ENCODE results near the gene TLDC2.
"Not testable (repeated sequence)": the region's sequence is repeated elsewhere in the genome, so short reads cannot be mapped to it uniquely, and the experiment has no call there.

The TLDC2 gene

DNA sequence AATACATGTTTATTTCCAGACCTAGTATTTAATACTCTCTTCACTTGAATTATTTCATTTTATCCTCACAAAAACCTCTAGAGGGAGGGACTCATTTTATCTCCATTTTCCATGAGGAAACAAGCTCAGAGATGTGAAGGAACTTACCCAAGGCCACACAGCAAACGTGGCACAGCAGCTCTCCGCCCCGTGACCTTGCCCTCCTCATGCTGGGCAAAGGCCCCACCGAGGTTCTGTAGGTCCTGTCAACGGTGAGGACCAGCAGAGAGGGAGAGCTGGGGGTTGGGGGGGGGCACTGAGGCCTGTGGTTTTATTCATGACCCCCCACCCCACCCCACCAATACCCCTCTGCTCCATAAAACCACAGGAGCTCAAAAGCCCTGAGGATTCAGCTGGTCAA lies 40.9 kb upstream of the TLDC2 start:
- DNase-seq (ENCODE audit: low spot score) = no peak
- TF ChIP-seq, protein P1, sequence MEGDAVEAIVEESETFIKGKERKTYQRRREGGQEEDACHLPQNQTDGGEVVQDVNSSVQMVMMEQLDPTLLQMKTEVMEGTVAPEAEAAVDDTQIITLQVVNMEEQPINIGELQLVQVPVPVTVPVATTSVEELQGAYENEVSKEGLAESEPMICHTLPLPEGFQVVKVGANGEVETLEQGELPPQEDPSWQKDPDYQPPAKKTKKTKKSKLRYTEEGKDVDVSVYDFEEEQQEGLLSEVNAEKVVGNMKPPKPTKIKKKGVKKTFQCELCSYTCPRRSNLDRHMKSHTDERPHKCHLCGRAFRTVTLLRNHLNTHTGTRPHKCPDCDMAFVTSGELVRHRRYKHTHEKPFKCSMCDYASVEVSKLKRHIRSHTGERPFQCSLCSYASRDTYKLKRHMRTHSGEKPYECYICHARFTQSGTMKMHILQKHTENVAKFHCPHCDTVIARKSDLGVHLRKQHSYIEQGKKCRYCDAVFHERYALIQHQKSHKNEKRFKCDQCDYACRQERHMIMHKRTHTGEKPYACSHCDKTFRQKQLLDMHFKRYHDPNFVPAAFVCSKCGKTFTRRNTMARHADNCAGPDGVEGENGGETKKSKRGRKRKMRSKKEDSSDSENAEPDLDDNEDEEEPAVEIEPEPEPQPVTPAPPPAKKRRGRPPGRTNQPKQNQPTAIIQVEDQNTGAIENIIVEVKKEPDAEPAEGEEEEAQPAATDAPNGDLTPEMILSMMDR (IDR thresholded peaks at IDR 0.05; ENCODE audit: extremely low read depth, missing control alignments) = no peak

DNA sequence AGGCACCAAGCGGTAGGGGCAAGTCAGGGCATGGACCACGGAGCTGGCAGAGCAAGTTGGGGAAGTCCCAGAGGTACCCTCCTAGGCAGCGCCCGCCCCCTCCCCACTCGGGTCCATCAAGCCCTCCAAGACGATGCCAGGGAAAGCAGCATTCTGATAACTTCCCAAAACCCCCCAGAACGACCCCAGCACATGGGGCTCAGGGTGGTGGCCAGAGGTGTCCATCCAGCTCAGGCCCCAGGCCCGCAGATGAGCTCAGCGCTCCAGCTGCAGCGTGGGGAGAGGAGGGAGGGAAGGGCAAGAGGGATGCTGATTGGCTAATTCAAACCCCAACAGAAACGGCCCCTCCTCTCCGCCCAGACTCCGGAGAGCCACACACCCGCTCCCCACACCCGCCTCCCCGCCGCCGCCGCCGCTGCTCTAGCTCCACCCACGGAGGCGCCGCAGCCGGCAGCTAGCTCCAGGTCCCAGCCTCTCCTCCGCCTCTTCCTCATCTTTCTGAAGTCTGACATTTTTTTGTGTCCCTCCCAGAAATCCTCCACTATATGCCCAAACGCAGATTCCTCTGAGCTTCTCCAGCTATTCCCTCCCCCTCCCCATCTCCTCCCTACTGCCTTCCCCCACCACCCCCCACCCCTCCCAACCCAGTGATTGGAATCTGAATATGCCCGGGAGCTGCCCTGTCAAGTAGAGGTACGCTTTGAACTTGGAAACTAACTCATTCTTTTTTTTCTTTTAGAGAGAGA lies 40.3 kb upstream of the TLDC2 start:
- DNase-seq (ENCODE audit: low spot score) = peak; percentile 97
- TF ChIP-seq, protein P1 (IDR thresholded peaks at IDR 0.05; ENCODE audit: extremely low read depth, missing control alignments) = no peak

DNA sequence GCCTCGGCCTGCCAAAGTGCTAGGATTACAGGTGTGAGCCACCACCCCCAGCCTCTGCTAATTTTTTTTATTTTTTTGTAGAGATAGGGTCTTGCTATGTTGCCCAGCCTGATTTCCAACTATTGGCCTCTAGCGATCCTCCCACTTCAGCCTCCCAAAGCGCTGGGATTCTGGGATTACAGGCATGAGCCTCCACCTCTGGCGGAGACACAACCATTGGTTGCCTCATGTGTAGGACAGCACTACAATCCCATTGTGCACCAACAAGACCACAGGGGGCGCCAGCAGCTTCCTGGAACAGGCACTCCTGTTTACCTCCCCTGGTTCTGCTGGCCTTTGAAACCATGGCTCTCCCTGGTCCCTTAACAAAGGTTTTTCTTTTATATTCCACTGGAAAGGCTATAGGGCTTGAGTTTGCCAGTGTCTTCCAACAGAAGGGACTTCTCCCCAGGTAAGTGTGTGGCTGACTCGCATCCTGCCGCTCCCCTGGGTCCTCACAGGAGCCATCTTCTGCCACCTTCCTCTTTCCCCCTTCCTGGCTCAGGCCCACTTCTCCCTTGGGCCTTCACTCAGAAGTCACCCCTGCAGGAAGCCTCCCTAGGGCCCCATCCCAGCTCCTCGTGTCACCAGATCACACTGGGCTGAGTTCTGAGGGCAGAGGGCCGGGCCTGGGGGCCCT lies 39.2 kb upstream of the TLDC2 start:
- TF ChIP-seq, protein P1 (IDR thresholded peaks at IDR 0.05; ENCODE audit: extremely low read depth, missing control alignments) = peak; percentile 66
- peak; percentile 82 for DNase-seq (ENCODE audit: low spot score)

DNA sequence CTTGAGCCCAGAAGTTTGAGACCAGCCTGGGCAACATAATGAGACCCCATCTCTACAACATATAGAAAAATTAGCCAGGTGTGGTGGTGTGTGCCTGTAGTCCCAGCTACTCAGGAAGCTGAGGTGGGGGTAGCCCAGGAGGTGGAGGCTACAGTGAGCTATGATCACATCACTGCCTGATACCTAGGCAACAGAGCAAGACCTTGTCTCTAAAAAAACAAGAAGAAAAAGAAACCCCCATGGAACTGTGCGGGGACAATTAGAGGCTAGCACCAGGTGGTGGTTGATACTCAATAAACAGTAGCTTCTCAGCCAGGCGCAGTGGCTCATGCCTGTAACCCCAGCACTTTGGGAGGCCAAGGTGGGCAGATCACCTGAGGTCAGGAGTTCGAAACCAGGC lies 37.6 kb upstream of the TLDC2 start:
- not testable (repeated sequence) for DNase-seq (ENCODE audit: low spot score)

DNA sequence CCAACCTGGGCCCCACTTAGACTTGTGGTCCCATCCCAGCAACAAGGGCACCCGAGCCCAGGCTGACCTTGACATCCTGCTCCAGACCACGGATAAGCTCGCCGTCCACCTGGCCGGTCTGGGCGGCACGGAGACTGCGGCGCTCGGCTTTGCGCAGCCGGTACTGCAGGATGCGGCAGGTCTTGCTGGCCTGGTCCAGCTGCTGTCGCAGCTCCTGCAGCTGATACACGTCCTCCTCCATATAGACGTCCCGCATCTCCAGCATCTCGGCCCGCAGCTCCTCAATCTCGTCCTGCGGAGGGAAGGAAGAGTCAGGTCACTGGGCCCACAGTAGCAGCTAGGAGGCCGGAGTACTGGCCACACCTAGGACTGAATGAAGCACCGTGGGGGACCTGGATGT lies 36.8 kb upstream of the TLDC2 start:
- DNase-seq (ENCODE audit: low spot score) = no peak
- TF ChIP-seq, protein P1 (IDR thresholded peaks at IDR 0.05; ENCODE audit: extremely low read depth, missing control alignments) = no peak

DNA sequence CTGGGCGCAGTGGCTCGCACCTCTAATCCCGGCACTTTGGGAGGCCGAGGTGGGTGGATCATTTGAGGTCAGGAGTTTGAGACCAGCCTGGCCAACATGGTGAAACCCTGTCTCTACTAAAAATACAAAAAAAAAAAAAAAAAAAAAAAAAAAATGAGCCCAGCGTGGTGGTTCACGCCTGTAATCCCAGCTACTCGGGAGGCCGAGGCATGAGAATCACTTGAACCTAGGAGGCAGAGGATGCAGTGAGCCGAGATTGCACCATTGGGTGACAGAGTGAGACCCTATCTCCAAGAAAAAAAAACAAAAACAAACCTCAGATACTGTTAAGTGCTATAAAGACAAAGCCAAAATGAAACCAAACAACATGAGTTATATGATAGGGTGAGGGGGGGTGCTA lies 34.9 kb upstream of the TLDC2 start:
- DNase-seq (ENCODE audit: low spot score) = not testable (repeated sequence)

- no peak for DNase-seq (ENCODE audit: low spot score)
- TF ChIP-seq, protein P1 (IDR thresholded peaks at IDR 0.05; ENCODE audit: extremely low read depth, missing control alignments) = no peak
These were observed 30.5 kb upstream of the TLDC2 start for GRCh38 chr20:36845288-36845971.

GRCh38 chr20:36847009-36847709 lies 28.8 kb upstream of the TLDC2 start:
- no peak for DNase-seq (ENCODE audit: low spot score)
- TF ChIP-seq, protein P1 (IDR thresholded peaks at IDR 0.05; ENCODE audit: extremely low read depth, missing control alignments) = no peak
